Breast epithelium (tissue), 4 donors: ENCODE data around the gene COLQ. TPM values are rescaled to one million over a fixed set of nuclear protein-coding genes. Genes with fewer than 3 reads are reported as not detected.
"Not testable (repeated sequence)": the region's sequence is repeated elsewhere in the genome, so short reads cannot be mapped to it uniquely, and the experiment has no call there.

Source experiments
- DNase-seq, 2 donors: peaks; one replicate each; pipeline ENCODE4 v3.0.0-alpha.2; 2019; ENCODE audit warnings: low spot score in 2 of 2
- H3K27ac ChIP-seq, 2 donors: fragments of 200-600 bp; sonication (generic) in 1 of 2; one replicate each; pipeline ENCODE4 v1.5.1; 2016 to 2019; ENCODE audit warnings: mild to moderate bottlenecking in 1 of 2
- H3K27me3 ChIP-seq, 2 donors: fragments of 200-600 bp; sonication (generic) in 1 of 2; one replicate each; pipeline versions ENCODE4 v1.5.1 to v1.6.0; 2017 to 2019; ENCODE audit warnings: control low read depth in 1 of 2, mild to moderate bottlenecking in 1 of 2
- H3K36me3 ChIP-seq: fragments of 200-600 bp; one replicate; pipeline ENCODE4 v1.5.1; 2019
- H3K4me1 ChIP-seq, 2 donors: fragments of 200-600 bp; sonication (generic); one replicate each; pipeline ENCODE4 v1.5.1; 2016 to 2019; ENCODE audit warnings: control low read depth in 1 of 2
- H3K4me3 ChIP-seq, 3 donors: fragments of 200-600 bp; sonication (generic); 1 replicate in 2 of 3; 2 replicates in 1 of 3; pipeline ENCODE4 v1.5.1; 2016 to 2019; ENCODE audit warnings: mild to moderate bottlenecking in 3 of 3, moderate library complexity in 2 of 3
- H3K9me3 ChIP-seq, 2 donors: fragments of 200-600 bp; sonication (generic) in 1 of 2; one replicate each; pipeline ENCODE4 v1.5.1; 2016 to 2019; ENCODE audit warnings: control low read depth in 1 of 2
- POLR2A ChIP-seq: fragments of 450-650 bp; IDR thresholded peaks from one replicate; pipeline ENCODE4 v1.6.1; 2016; ENCODE audit warnings: antibody characterized with exemption, mild to moderate bottlenecking, moderate library complexity
- POLR2AphosphoS5 ChIP-seq, 3 donors: sonication (generic); formaldehyde crosslinking; IDR thresholded peaks; one replicate each; pipeline ENCODE4 v1.6.1; 2017; ENCODE audit warnings: antibody characterized with exemption in 3 of 3
- intact Hi-C: fragments of 100-400 bp; cut with DNase I; formaldehyde crosslinking; loops from one replicate; pipeline ENCODE4 v1.15.1; 2023; ENCODE audit warnings: low total_unique reads
- total RNA-seq, 3 donors: library from RNA; depleted of rRNA; stranded (reverse); fragments of >200 nt; gene quantifications; one replicate each; pipeline ENCODE4 v1.1.0, GENCODE V29; 2016
- TF ChIP-seq, protein P1 (sequence below), 3 donors: fragments of 450-650 bp; IDR thresholded peaks; one replicate each; pipeline ENCODE4 v1.5.1; 2016 to 2017; ENCODE audit warnings: antibody characterized with exemption in 3 of 3, mild to moderate bottlenecking in 3 of 3, moderate library complexity in 3 of 3

Gene COLQ
- total RNA-seq, 3 donors from 2014 or later: 1.8 to 3.3 (median 1.9) TPM

DNA sequence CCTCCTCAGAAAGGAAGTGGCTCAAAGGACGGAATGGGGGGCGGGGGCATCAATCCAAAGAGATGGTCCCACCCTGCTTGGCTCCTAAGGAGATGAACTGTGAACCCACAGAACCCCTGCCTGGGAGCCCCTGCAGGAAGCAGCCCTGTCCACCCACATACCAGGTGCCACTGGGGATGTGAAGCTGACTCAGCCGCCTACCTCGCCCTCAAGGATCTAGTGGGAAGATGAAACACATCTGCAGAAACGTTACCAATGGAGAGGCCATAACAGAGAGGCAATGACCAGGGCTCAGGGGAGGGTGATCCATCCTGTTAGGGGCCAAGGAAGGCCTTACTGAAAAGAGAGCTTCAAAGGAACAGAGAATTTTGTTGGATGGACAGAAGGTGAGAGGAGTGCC, 59.1 kb downstream of the COLQ start:
- intact Hi-C loops: no loop called here
- TF ChIP-seq POLR2A (no peak), POLR2AphosphoS5 (IDR thresholded peaks at IDR 0.05) (no peak)
- TF ChIP-seq, protein P1, sequence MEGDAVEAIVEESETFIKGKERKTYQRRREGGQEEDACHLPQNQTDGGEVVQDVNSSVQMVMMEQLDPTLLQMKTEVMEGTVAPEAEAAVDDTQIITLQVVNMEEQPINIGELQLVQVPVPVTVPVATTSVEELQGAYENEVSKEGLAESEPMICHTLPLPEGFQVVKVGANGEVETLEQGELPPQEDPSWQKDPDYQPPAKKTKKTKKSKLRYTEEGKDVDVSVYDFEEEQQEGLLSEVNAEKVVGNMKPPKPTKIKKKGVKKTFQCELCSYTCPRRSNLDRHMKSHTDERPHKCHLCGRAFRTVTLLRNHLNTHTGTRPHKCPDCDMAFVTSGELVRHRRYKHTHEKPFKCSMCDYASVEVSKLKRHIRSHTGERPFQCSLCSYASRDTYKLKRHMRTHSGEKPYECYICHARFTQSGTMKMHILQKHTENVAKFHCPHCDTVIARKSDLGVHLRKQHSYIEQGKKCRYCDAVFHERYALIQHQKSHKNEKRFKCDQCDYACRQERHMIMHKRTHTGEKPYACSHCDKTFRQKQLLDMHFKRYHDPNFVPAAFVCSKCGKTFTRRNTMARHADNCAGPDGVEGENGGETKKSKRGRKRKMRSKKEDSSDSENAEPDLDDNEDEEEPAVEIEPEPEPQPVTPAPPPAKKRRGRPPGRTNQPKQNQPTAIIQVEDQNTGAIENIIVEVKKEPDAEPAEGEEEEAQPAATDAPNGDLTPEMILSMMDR (IDR thresholded peaks at IDR 0.05): no peak
- no peak overlapping the region for H3K27ac ChIP-seq
- no peaks in the 10 kb centered on the region for H3K27me3 ChIP-seq
- DNase-seq: no peak
- H3K4me1 ChIP-seq: no peaks in the 10 kb centered on the region
- H3K4me3 ChIP-seq: no peak overlapping the region
- H3K9me3 ChIP-seq: no peaks in the 10 kb centered on the region
- no peaks in the 10 kb centered on the region for H3K36me3 ChIP-seq

DNA sequence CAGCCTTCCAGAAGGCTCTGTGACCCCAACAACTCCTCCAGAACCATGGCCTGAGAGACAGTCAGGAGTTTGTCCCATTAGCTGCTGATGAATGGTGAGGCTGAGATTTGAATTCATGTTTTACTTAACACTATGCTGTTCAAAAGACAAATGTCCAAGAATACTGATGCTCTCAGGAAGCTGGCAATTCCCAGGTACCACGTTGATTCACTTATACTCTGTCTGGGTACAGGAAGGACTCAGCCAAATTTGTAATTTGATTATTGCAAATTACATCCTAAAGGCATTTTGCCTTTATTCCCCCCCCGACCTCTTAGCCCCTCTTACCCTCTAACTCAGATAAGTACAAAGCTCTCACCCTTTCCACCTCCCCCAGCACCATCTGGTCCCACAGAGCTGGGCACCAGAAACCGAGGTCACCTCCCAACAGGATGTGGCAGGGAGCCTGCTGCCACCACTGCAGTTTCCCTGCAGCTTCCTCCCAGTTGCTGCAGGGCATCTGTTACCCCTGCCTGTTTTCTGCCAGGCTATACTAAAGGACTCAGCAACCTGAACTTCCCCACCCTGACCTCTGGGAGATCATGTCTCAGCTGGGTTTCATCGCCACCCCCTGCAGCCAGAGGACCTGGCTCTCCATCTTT, 60.5 kb downstream of the COLQ start:
- intact Hi-C loops: no loop called here
- no peak overlapping the region for H3K27ac ChIP-seq
- H3K4me1 ChIP-seq: no peaks in the 10 kb centered on the region
- H3K27me3 ChIP-seq: no peaks in the 10 kb centered on the region
- H3K36me3 ChIP-seq: no peaks in the 10 kb centered on the region
- no peak overlapping the region for H3K4me3 ChIP-seq
- DNase-seq: no peak
- no peaks in the 10 kb centered on the region for H3K9me3 ChIP-seq
- TF ChIP-seq POLR2A: no peak
- TF ChIP-seq, protein P1 (IDR thresholded peaks at IDR 0.05): no peak
- TF ChIP-seq POLR2AphosphoS5 (IDR thresholded peaks at IDR 0.05): no peak

DNA sequence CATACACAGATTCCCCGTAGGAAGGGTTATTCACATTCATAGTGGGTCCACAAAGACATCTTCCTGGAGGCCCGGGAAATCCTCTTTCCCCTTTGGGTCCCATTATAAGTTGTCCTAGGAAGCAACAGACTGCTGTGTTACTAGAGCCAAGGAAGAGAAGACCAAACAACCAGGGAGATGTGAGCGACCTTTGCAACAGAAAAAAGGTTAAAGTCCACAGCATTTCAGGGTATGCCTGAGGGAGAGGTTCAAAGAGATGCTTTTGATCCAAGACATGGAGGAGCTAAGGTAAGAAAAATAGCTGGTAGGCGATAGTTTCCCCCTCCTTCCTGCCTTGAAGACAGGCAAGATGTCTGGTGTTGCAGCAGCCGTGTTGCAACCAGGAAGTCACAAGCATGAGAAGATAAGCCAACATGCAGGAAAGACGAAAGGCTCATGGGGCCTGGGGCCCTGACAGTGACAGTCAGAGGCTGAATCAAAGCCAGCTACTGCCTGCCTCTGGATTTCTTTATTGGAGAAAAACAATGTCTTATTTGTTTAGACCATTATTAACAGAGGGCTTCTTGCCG, 63.2 kb downstream of the COLQ start:
- H3K27ac ChIP-seq: no peak overlapping the region
- no peaks in the 10 kb centered on the region for H3K4me1 ChIP-seq
- no peak for DNase-seq
- H3K36me3 ChIP-seq: no peaks in the 10 kb centered on the region
- intact Hi-C loops: no loop called here
- no peaks in the 10 kb centered on the region for H3K9me3 ChIP-seq
- no peaks in the 10 kb centered on the region for H3K27me3 ChIP-seq
- no peak overlapping the region for H3K4me3 ChIP-seq
- TF ChIP-seq, protein P1 (IDR thresholded peaks at IDR 0.05): no peak
- TF ChIP-seq POLR2AphosphoS5 (IDR thresholded peaks at IDR 0.05): no peak
- no peak for TF ChIP-seq POLR2A

DNA sequence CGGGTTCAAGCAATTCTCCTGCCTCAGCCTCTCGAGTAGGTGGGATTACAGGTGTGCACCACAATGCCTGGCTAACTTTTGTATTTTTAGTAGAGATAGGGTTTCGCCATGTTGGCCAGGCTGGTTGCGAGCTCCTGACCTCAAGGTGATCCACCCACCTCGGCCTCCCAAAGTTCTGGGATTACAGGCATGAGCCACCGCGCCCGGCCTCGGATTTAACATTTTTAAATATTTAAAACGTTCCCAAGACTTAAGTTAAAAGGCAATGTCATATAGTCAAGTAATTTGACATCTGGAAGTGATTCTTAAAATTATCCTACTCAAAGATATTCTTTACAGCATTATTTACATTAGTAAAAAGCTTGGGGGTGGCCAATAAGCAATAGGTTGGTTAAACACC, 64.6 kb downstream of the COLQ start:
- H3K4me3 ChIP-seq, H3K27ac ChIP-seq, H3K4me1 ChIP-seq, H3K27me3 ChIP-seq, H3K9me3 ChIP-seq, H3K36me3 ChIP-seq, DNase-seq, intact Hi-C loops: not testable (repeated sequence)

DNA sequence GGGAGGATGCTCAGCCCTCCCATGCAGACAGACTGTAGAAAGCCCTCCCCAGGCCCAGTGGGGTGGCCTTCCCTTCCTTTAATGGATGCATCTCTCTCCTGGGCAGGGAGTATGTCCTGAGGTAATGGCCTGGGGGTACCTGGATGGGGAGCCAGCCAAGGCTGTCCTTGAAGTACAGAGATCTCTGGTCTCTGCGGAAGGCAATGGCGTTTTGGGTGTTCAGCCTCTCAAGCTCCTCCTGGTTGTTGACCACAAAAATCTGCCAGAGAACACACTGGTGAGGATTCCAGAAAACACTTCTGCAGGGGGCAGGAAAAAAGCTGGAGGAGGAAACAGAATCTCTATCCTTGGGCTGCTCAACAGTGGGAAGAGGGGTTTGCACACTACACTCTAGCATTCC, 65.2 kb downstream of the COLQ start:
- H3K9me3 ChIP-seq: no peaks in the 10 kb centered on the region
- H3K27me3 ChIP-seq: no peaks in the 10 kb centered on the region
- no peak for DNase-seq
- no peaks in the 10 kb centered on the region for H3K4me1 ChIP-seq
- no peaks in the 10 kb centered on the region for H3K36me3 ChIP-seq
- no peak for TF ChIP-seq POLR2AphosphoS5 (IDR thresholded peaks at IDR 0.05)
- H3K4me3 ChIP-seq: no peak overlapping the region
- intact Hi-C loops: no loop called here
- no peak overlapping the region for H3K27ac ChIP-seq

DNA sequence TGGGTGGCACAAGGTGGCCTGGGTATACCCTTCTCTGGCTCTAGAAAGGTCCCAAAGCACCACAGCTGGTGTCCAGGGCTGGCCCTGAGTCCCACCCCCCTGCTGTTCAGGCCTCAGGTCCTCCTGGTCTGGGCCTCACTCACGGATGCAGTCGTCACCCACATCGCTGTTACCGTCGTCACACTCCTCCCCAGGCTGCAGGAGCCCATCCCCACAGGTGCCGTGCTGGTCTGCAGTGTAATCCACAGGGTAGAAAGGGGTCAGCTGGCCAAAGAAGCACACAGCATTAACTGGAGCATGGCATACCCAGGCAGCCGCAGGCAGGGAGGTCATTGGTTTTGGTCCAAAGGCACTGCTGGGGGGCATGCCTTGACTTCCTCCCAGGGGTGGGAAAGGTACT, 65.8 kb downstream of the COLQ start:
- no peaks in the 10 kb centered on the region for H3K9me3 ChIP-seq
- TF ChIP-seq, protein P1 (IDR thresholded peaks at IDR 0.05): no peak
- TF ChIP-seq POLR2A (no peak), POLR2AphosphoS5 (IDR thresholded peaks at IDR 0.05) (no peak)
- H3K36me3 ChIP-seq: no peaks in the 10 kb centered on the region
- no peak overlapping the region for H3K27ac ChIP-seq
- H3K4me1 ChIP-seq: no peaks in the 10 kb centered on the region
- intact Hi-C loops: no loop called here
- H3K27me3 ChIP-seq: no peaks in the 10 kb centered on the region
- DNase-seq: no peak
- H3K4me3 ChIP-seq: no peak overlapping the region
